Right kidney (tissue), 1 donor: ENCODE data around the gene CYP26A1.
A peak's percentile ranks its signal among the peaks of the same experiment; 100 is the strongest.

Experiments used
- DNase-seq: peaks from one replicate; pipeline ENCODE4 v3.0.0-alpha.2; 2016

CYP26A1 gene

GRCh38 chr10:93064874-93065660, 8.6 kb upstream of the CYP26A1 start:
- DNase-seq, result no peak

- DNase-seq, result no peak
Measured at GRCh38 chr10:93065675-93066543, 7.8 kb upstream of the CYP26A1 start.

GRCh38 chr10:93066544-93066913, 7.2 kb upstream of the CYP26A1 start:
- DNase-seq, result no peak

- DNase-seq, result no peak
Measured at GRCh38 chr10:93067443-93068365, 6.0 kb upstream of the CYP26A1 start.

GRCh38 chr10:93068411-93069244, 5.1 kb upstream of the CYP26A1 start:
- peak; percentile 79 for DNase-seq

- no peak for DNase-seq
Measured at GRCh38 chr10:93069245-93069561, 4.5 kb upstream of the CYP26A1 start.

GRCh38 chr10:93070378-93071176, 3.1 kb upstream of the CYP26A1 start:
- no peak for DNase-seq

- DNase-seq, result no peak
Measured at GRCh38 chr10:93071177-93071472, 2.6 kb upstream of the CYP26A1 start.

- DNase-seq, result peak; percentile 65
Measured at GRCh38 chr10:93071674-93072224, 1.9 kb upstream of the CYP26A1 start.

GRCh38 chr10:93072225-93072712, 1.4 kb upstream of the CYP26A1 start:
- DNase-seq, result peak; percentile 65

- DNase-seq, result no peak
Measured at GRCh38 chr10:93072713-93073538, 767 bp upstream of the CYP26A1 start.

GRCh38 chr10:93074147-93074596, 479 bp downstream of the CYP26A1 start:
- peak; percentile 71 for DNase-seq

- peak; percentile 68 for DNase-seq
Measured at GRCh38 chr10:93074597-93075368, 1.1 kb downstream of the CYP26A1 start.

- no peak for DNase-seq
Measured at GRCh38 chr10:93075369-93076221, 1.9 kb downstream of the CYP26A1 start.

GRCh38 chr10:93076871-93077270, 3.2 kb downstream of the CYP26A1 start:
- DNase-seq, result no peak

GRCh38 chr10:93077860-93078337, 4.2 kb downstream of the CYP26A1 start:
- DNase-seq, result no peak

- no peak for DNase-seq
Measured at GRCh38 chr10:93079663-93080349, 6.1 kb downstream of the CYP26A1 start.
